B cell (primary cell): ENCODE results near the gene PAK2. TPM values are rescaled to one million over a fixed set of nuclear protein-coding genes. Genes with fewer than 3 reads are reported as not detected.

ENCODE experiments used
- ATAC-seq: fragments of 200-7000 bp; cut with Tn5 transposase; one replicate; pipeline ENCODE4 v1.10.0; 2021; ENCODE audit warnings: low read depth, mild to moderate bottlenecking, moderate number of reproducible peaks, moderate library complexity
- CTCF ChIA-PET: fragments of 350-600 bp; sonication (Branson Sonifier 250); formaldehyde crosslinking; loops from one replicate; lab custom pipeline; 2021; ENCODE audit warnings: antibody characterized with exemption, inconsistent platforms; lab: Charles Lee
- POLR2A ChIA-PET: fragments of 350-600 bp; sonication (Branson Sonifier 250); formaldehyde crosslinking; loops from one replicate; lab custom pipeline; 2021; ENCODE audit warnings: antibody characterized with exemption; lab: Charles Lee
- DNase-seq: peaks from one replicate; pipeline ENCODE4 v3.0.0; 2013
- H2AFZ ChIP-seq: 2 replicates; pipeline ENCODE4 v1.6.1; 2012; ENCODE audit warnings: mild to moderate bottlenecking, low read depth, low read length; ENCODE audit not compliant: insufficient read depth, poor library complexity, severe bottlenecking
- H3K27ac ChIP-seq, 2 donors: 1 replicate in 1 of 2; 2 replicates in 1 of 2; pipeline ENCODE4 v1.5.1; 2012 to 2013; ENCODE audit warnings: low read length in 2 of 2, mild to moderate bottlenecking in 2 of 2, moderate library complexity in 1 of 2
- H3K27me3 ChIP-seq, 4 experiments: fragments of 200-600 bp in 1 of 4; sonication (generic) in 1 of 4; replicated peaks in 1 of 4; 1 replicate in 2 of 4; 2 replicates in 2 of 4; pipeline versions ENCODE4 v1.6.1 to v1.7.0; 2013 to 2016; ENCODE audit warnings: low read length in 3 of 4, mild to moderate bottlenecking in 2 of 4, mixed read lengths in 1 of 4, moderate library complexity in 1 of 4; ENCODE audit not compliant: insufficient read depth in 4 of 4, control insufficient read depth in 3 of 4; ENCODE audit errors: control extremely low read depth in 1 of 4
- H3K36me3 ChIP-seq, 2 experiments: replicated peaks in 1 of 2; 1 replicate in 1 of 2; 2 replicates in 1 of 2; pipeline versions ENCODE4 v1.6.1 to v1.7.1; 2013; ENCODE audit warnings: low read length in 1 of 2; ENCODE audit not compliant: insufficient read depth in 2 of 2, control insufficient read depth in 1 of 2; ENCODE audit errors: control extremely low read depth in 1 of 2, extremely low read depth in 1 of 2
- H3K4me1 ChIP-seq, 2 donors: fragments of 200-600 bp in 1 of 2; sonication (generic) in 1 of 2; 1 replicate in 1 of 2; 2 replicates in 1 of 2; pipeline versions ENCODE4 v1.5.1 to v1.6.1; 2013 to 2017; ENCODE audit warnings: low read length in 2 of 2; ENCODE audit not compliant: control insufficient read depth in 2 of 2, insufficient read depth in 2 of 2
- H3K4me2 ChIP-seq: replicated peaks from 2 replicates; pipeline ENCODE3; 2012; ENCODE audit warnings: mild to moderate bottlenecking, low read depth, low read length; ENCODE audit not compliant: poor library complexity, severe bottlenecking
- H3K4me3 ChIP-seq, 5 experiments: fragments of 200-600 bp in 1 of 5; sonication (generic) in 1 of 5; 1 replicate in 3 of 5; 2 replicates in 2 of 5; pipeline versions ENCODE4 v1.5.1 to v1.7.0; 2011 to 2016; ENCODE audit warnings: low read length in 4 of 5, mild to moderate bottlenecking in 4 of 5, low read depth in 2 of 5, control low read depth in 1 of 5, moderate library complexity in 1 of 5; ENCODE audit not compliant: insufficient read depth in 1 of 5; ENCODE audit errors: control extremely low read depth in 1 of 5, extremely low read depth in 1 of 5
- H3K79me2 ChIP-seq: fragments of 200-600 bp; sonication (generic); one replicate; pipeline ENCODE4 v1.6.0; 2016; ENCODE audit warnings: low read length; ENCODE audit not compliant: control insufficient read depth, insufficient read depth
- H3K9ac ChIP-seq: fragments of 200-600 bp; sonication (generic); 2 replicates; pipeline ENCODE4 v1.6.1; 2017; ENCODE audit warnings: mild to moderate bottlenecking, low read length, moderate library complexity
- H3K9me3 ChIP-seq, 3 donors: one replicate each; pipeline versions ENCODE4 v1.6.1 to v1.7.1; 2013; ENCODE audit warnings: low read length in 2 of 3; ENCODE audit not compliant: control insufficient read depth in 2 of 3, insufficient read depth in 1 of 3; ENCODE audit errors: control extremely low read depth in 1 of 3
- H4K20me1 ChIP-seq: 2 replicates; pipeline ENCODE4 v1.6.0; 2012; ENCODE audit warnings: mild to moderate bottlenecking, low read length; ENCODE audit not compliant: insufficient read depth, control insufficient read depth, poor library complexity, severe bottlenecking
- H3K27ac Mint-ChIP-seq: one replicate; pipeline ENCODE4 v1.8.0; 2021; ENCODE audit warnings: mixed read lengths
- H3K27me3 Mint-ChIP-seq: one replicate; pipeline ENCODE4 v1.8.0; 2021; ENCODE audit warnings: mixed read lengths
- H3K4me1 Mint-ChIP-seq: one replicate; pipeline ENCODE4 v1.8.0; 2021; ENCODE audit warnings: mixed read lengths
- H3K4me3 Mint-ChIP-seq: one replicate; pipeline ENCODE4 v1.8.0; 2021; ENCODE audit warnings: mixed read lengths
- H3K9me3 Mint-ChIP-seq: one replicate; pipeline ENCODE4 v1.8.0; 2022; ENCODE audit warnings: mixed read lengths; ENCODE audit not compliant: insufficient read depth
- EZH2 ChIP-seq: IDR thresholded peaks from 2 replicates; pipeline ENCODE4 v1.6.1; 2012; ENCODE audit warnings: borderline replicate concordance, low read depth, mild to moderate bottlenecking, moderate library complexity, low read length; ENCODE audit not compliant: insufficient read depth, poor library complexity, severe bottlenecking
- WGBS: methylation state at CpG from one replicate; pipeline ENCODE4 v1.1.5; 2013; ENCODE audit warnings: missing lambda C conversion rate; ENCODE audit not compliant: insufficient coverage; 5-methylcytosine and 5-hydroxymethylcytosine counted together
- intact Hi-C: fragments of 100-400 bp; cut with micrococcal nuclease; formaldehyde crosslinking; loops from one replicate; pipeline ENCODE4 v1.10.0; 2022
- polyA plus RNA-seq: library from polyadenylated mRNA; depleted of rRNA; stranded (reverse); fragments of >200 nt; gene quantifications from 2 replicates; pipeline ENCODE4 v1.2.3, GENCODE V29; 2012
- total RNA-seq, 2 donors: library from RNA; stranded (reverse); fragments of 120-200 nt in 1 of 2; gene quantifications; 1 replicate in 1 of 2; 2 replicates in 1 of 2; pipeline versions ENCODE4 v1.2.3 to v1.2.4, GENCODE V29; 2013 to 2022
- TF ChIP-seq, protein P1 (sequence below): fragments of 200-600 bp; IDR thresholded peaks from one replicate; pipeline ENCODE4 v1.8.0; 2022; ENCODE audit warnings: antibody characterized with exemption, mild to moderate bottlenecking

The PAK2 gene
- total and polyA plus RNA-seq, 2 donors (not counting 1 experiment from before 2014, with no cell fraction given) = 16.4 to 81.7 TPM

DNA sequence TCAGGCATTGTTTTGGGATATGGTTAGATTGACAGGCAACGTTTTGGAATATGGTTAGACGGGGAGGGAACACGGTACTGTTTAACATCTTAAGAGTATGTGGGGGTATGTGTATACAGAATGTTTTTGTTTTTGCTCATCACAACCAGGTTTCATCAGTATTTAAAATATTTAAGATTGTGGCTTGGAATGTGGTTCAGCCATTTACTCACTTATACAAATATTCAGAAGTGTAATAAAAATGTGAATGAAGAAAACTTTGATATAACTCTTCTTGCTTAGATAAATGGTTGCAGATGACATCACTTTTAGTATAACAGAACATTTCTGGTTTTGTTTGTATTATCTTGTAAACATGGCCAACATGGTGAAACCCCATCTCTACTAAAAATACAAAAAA lies 3.9 kb upstream of the PAK2 start:
- H3K27me3 ChIP-seq = no peaks in the 10 kb centered on the region

DNA sequence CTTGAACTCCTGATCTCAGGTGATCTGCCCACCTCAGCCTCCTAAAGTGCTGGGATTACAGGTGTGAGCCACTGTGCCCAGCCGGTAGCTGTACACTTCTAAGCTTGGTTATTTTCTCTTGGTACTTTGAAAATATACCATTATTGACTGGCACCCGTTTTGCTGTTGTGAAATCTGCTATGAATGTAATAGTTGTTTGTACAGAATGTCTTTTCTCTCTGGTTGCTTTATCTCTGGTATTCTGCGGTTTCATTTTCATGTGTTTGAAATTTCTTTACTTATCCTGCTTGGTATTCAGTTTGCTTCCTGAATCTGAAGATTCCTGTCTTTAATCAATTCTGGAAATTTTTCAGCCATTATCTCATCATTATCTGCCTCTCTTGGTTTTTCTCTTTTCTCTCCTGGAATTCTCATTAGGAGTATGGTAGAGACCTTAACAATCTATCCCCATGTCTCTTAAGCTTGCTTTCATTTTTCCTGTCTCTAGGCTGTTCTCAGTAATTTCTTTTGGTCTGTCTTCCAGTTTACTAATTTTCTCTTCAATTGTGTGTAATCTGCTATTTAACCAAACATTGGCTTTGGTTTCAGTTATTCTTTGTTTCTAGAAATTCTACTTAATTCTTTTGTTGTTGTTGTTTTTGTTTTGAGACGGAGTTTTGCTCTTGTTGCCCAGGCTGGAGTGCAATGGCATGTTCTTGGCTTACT lies 2.8 kb upstream of the PAK2 start:
- DNase-seq (no peak), ATAC-seq (no peak)
- H3K36me3 ChIP-seq = no peaks in the 10 kb centered on the region
- no peaks in the 10 kb centered on the region for H3K9me3 Mint-ChIP-seq
- CTCF ChIA-PET = interaction anchor here (0.9 kb wide), 1 partner anchor 98 kb away, joined by 5 read pairs; no protein-coding TSS in a partner anchor
- H3K4me3 Mint-ChIP-seq = no peak overlapping the region
- H3K27ac Mint-ChIP-seq = no peak overlapping the region
- H3K4me1 ChIP-seq = peaks cover 16% of the 10 kb centered on the region in 2 donors
- no peak overlapping the region for H3K9ac ChIP-seq
- no peak overlapping the region for H3K4me2 ChIP-seq
- H3K27ac ChIP-seq = no peak overlapping the region
- no peak overlapping the region for H2AFZ ChIP-seq
- no peak overlapping the region for H3K4me3 ChIP-seq
- H3K27me3 Mint-ChIP-seq = no peaks in the 10 kb centered on the region
- WGBS = 100% methylated on average over 1 of the region's 4 CpGs
- H3K4me1 Mint-ChIP-seq = peaks cover 19% of the 10 kb centered on the region
- H3K79me2 ChIP-seq = peaks cover 40% of the 10 kb centered on the region
- no peaks in the 10 kb centered on the region for H3K9me3 ChIP-seq
- POLR2A ChIA-PET = no interaction called here
- intact Hi-C loops = no loop called here
- no peaks in the 10 kb centered on the region for H3K27me3 ChIP-seq
- TF ChIP-seq, protein P1, sequence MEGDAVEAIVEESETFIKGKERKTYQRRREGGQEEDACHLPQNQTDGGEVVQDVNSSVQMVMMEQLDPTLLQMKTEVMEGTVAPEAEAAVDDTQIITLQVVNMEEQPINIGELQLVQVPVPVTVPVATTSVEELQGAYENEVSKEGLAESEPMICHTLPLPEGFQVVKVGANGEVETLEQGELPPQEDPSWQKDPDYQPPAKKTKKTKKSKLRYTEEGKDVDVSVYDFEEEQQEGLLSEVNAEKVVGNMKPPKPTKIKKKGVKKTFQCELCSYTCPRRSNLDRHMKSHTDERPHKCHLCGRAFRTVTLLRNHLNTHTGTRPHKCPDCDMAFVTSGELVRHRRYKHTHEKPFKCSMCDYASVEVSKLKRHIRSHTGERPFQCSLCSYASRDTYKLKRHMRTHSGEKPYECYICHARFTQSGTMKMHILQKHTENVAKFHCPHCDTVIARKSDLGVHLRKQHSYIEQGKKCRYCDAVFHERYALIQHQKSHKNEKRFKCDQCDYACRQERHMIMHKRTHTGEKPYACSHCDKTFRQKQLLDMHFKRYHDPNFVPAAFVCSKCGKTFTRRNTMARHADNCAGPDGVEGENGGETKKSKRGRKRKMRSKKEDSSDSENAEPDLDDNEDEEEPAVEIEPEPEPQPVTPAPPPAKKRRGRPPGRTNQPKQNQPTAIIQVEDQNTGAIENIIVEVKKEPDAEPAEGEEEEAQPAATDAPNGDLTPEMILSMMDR = no peak
- TF ChIP-seq EZH2 = no peak
- peaks cover 14% of the 10 kb centered on the region for H4K20me1 ChIP-seq

More for the DNA sequence above, 3.9 kb upstream of the PAK2 start:
- ChIA-PET POLR2A (interaction anchor here (0.7 kb wide), 1 partner anchor 85 kb away, joined by 3 read pairs; no protein-coding TSS in a partner anchor), CTCF (interaction anchor here (0.6 to 0.9 kb wide), 2 partner anchors 97 to 697 kb away, joined by 3 to 5 read pairs; no protein-coding TSS in a partner anchor)
- intact Hi-C loops = no loop called here
- H3K4me1 Mint-ChIP-seq = peaks cover 8% of the 10 kb centered on the region
- no peaks in the 10 kb centered on the region for H3K36me3 ChIP-seq
- H3K9me3 Mint-ChIP-seq = no peaks in the 10 kb centered on the region
- H4K20me1 ChIP-seq = peaks cover 9% of the 10 kb centered on the region
- ATAC-seq = no peak
- no peak overlapping the region for H3K27ac Mint-ChIP-seq
- peaks cover 6% of the 10 kb centered on the region in 2 donors for H3K4me1 ChIP-seq
- DNase-seq = no peak
- H3K27ac ChIP-seq = no peak overlapping the region
- peaks cover 29% of the 10 kb centered on the region for H3K79me2 ChIP-seq
- no peak overlapping the region for H3K9ac ChIP-seq
- H2AFZ ChIP-seq = no peak overlapping the region
- no peak overlapping the region for H3K4me3 Mint-ChIP-seq
- no peaks in the 10 kb centered on the region for H3K27me3 Mint-ChIP-seq
- H3K4me3 ChIP-seq = no peak overlapping the region
- no peak overlapping the region for H3K4me2 ChIP-seq
- H3K9me3 ChIP-seq = no peaks in the 10 kb centered on the region
- TF ChIP-seq, protein P1 = no peak
- TF ChIP-seq EZH2 = no peak
- WGBS = no CpG with 5 or more reads among the region's 3 CpGs
